Measurements from ENCODE around the gene FCN3.
"Not testable (repeated sequence)": the region's sequence is repeated elsewhere in the genome, so short reads cannot be mapped to it uniquely, and the experiment has no call there.

FCN3 gene

DNA sequence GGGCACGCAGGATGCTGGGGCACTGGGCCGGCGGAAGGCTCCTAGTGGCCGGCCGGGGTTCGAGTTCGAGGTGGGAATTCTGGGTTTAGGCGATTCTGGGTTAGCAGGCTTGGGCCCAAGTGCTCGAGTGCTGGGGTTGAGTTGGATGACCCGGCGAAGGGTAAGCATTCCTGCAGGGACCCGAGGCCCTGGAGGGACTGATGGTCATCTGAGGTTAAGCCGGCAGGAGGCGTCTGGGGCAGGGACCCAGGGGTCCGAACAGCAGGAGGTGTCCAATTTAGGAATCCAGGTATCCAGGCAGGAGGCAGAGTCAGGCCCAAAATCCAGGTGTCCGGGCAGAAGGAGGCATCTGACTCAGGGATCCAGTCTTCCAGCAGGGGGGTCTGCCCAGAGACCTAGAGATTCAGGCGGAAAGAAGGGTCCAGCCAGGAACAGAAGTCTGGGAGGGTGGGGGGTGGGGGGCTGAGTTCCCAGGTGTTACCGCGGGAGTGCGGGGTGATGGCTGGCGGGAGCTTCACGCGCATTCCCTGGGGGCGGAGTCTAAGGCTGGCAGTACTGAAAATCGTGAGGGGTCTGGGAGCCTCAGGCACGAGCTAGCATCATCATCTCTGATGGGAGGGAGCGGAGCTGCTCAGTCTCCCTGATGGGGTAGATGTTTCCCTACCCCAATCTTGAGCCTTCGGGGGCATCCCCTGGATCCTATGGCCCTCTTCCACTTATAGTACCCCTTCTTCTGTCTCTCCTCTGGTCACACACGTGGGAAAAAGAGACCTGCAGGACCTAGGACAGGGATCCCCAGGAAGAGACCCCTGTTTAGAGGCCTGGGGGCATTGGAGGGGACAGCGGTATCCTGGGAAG is 18.4 kb upstream of the FCN3 start:
- no peaks in the 10 kb centered on the region for H3K27me3 Mint-ChIP-seq
- H3K27ac Mint-ChIP-seq: peak overlapping the region; percentile 8
- no peaks in the 10 kb centered on the region for H3K36me3 Mint-ChIP-seq
- no peaks in the 10 kb centered on the region for H3K9me3 Mint-ChIP-seq
- H3K4me1 Mint-ChIP-seq: peaks cover 20% of the 10 kb centered on the region
- peak overlapping the region; percentile 76 for H3K4me3 Mint-ChIP-seq

GRCh38 chr1:27392096-27392777 is 17.6 kb upstream of the FCN3 start, which contains the start of gene GPR3:
Gene GPR3, plus strand, starts transcription at chr1:27392622. Its CDS starts 1,177 bp downstream, at chr1:27393799.
- Mint-ChIP-seq H3K27me3 (no peaks in the 10 kb centered on the region), H3K36me3 (no peaks in the 10 kb centered on the region), H3K4me1 (peaks cover 20% of the 10 kb centered on the region)

DNA sequence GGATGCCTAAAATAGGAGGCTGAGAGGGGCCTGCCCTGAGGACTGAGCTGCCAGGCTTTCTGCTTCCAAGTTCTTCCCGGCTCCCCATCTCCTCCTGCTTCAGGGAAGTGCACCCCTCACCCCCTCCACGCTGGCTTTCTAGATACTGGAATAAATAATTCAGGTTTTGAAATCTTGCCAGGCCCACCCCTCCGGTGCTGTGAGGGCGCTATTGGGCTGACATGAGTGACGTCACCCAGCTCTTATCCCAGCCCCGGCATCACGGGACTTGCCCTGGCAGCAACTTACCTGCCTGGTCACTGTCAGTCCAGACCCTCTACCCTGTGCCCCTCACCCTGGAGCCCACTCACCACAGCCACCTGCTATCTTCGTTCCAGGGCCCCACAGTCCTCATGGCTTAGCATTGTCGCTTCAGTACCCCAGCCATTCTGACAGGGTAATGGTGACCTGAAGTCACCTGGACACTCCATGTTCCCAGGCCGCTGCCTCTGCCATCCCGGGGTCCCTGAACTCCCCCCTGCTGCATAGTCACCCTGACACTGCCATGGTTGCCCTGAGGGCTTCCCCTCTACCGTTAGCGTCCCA is 17.0 kb upstream of the FCN3 start:
- Mint-ChIP-seq H3K4me3 (peak overlapping the region; percentile 90), H3K27me3 (no peaks in the 10 kb centered on the region), H3K27ac (peak overlapping the region; percentile 88), H3K9me3 (no peaks in the 10 kb centered on the region), H3K36me3 (no peaks in the 10 kb centered on the region), H3K4me1 (peaks cover 20% of the 10 kb centered on the region)

More at GRCh38 chr1:27392096-27392777, 17.6 kb upstream of the FCN3 start, which contains the start of gene GPR3:
- Mint-ChIP-seq H3K27ac (peak within 1 kb of the TSS; percentile 88), H3K9me3 (no peaks in the 10 kb centered on the region), H3K4me3 (peak within 1 kb of the TSS; percentile 90)

DNA sequence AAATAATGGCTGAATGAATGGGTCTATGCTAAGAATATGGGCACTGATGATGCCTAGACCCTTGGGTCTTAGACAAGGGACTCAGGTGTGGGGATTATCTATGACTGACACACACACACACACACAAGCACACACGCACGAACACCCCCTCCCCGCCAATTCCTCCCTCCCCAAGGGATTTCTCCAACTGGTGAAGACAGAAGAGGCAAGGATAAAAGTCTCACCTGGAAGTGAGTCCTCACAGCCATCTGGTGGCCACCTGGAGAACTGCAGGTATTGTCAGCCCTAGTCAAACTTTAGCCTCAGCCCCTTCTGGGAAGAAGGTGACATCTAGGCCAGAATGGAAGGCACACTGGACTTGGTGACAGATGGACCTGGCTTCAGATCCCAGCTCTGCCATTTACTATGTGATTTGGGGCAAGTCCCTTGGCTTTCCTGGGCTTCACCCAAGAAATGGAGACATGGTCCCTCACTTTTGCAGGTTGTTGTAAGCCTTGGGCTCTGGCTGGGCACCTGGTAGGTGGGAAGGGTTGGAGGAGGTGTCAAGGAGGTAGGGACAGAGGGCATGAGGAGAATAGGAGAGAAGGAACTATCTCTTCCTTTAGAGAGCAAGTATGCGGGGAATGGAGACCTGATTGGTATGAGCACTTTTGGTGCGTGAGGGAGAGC is 13.8 kb upstream of the FCN3 start:
- peaks cover 13% of the 10 kb centered on the region for H3K4me1 Mint-ChIP-seq
- no peaks in the 10 kb centered on the region for H3K9me3 Mint-ChIP-seq
- no peaks in the 10 kb centered on the region for H3K27me3 Mint-ChIP-seq
- H3K27ac Mint-ChIP-seq: peak overlapping the region; percentile 47
- peak overlapping the region; percentile 45 for H3K4me3 Mint-ChIP-seq
- H3K36me3 Mint-ChIP-seq: no peaks in the 10 kb centered on the region

DNA sequence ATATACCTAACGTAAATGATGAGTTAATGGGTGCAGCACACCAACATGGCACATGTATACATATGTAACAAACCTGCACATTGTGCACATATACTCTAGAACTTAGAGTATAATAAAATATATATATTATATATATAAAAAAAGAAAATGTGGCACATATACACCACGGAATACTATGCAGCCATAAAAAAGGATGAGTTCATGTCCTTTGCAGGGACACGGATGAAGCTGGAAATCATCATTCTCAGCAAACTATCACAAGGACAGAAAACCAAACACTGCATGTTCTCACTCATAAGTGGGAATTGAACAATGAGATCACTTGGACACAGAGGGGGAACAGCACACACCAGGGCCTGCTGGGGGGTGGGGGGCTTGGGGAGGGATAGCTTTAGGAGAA is 10.2 kb upstream of the FCN3 start:
- H3K9me3 Mint-ChIP-seq, H3K27me3 Mint-ChIP-seq, H3K4me1 Mint-ChIP-seq, H3K4me3 Mint-ChIP-seq, H3K27ac Mint-ChIP-seq, H3K36me3 Mint-ChIP-seq: not testable (repeated sequence)

DNA sequence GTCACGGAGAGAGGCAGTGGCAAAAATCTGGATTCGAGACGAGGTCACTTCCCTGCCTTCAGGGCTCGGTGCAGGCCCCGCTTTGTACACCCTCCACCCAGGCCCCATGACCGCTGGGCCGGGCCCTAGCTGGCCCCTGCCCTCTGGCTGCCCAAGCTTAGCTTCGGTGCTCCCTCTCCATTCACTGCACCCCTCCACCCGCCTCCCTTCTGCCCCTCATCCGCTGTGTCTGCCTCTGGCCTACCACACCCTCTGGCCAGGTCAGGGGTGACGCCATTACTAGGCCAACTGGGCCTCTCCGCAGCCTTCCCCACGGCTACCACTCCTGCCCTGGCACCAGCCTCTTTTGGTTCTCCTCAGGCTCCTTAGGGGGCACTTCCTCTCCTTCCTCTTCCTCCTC is 9.0 kb upstream of the FCN3 start:
- H3K36me3 Mint-ChIP-seq: no peaks in the 10 kb centered on the region
- H3K9me3 Mint-ChIP-seq: no peaks in the 10 kb centered on the region
- no peak overlapping the region for H3K27ac Mint-ChIP-seq
- peaks cover 2% of the 10 kb centered on the region for H3K4me1 Mint-ChIP-seq
- H3K4me3 Mint-ChIP-seq: no peak overlapping the region
- H3K27me3 Mint-ChIP-seq: no peaks in the 10 kb centered on the region

DNA sequence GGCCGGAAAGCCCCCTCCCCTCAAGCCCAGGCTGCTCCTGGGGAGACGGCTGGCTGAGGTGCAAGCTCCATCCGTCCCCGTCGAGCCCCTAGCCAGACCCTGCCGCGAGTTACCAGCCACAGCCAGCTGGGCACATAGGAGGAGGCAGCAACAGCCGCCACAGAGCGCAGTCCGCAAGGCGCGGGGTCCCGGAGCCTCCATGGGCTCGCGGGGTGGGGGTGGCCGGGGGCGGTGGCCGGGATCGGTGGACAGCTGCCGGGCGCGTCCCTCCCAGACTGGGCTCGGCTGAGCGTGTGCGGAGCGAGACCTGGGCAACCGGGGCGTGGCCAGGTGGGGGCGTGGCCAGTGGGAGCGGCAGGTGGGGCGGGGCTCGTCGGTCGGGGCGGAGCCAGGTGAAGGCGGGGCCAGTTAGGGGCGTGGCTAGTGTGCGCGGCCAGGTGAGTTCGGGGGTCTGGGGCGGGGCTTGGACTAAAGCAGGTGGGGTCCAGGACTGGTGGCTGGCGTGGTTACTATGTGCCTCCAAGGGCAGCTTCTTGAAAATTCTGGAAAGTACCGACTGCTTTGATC is 8.5 kb upstream of the FCN3 start, which contains the start of gene CD164L2:
TSS of gene CD164L2 (minus strand) at position 295 of the 567 bp plus-strand sequence. CDS start at position 201, 94 bp downstream.
- Mint-ChIP-seq H3K4me3 (no peak within 1 kb of the TSS), H3K9me3 (no peaks in the 10 kb centered on the region), H3K36me3 (no peaks in the 10 kb centered on the region), H3K4me1 (no peaks in the 10 kb centered on the region), H3K27ac (no peak within 1 kb of the TSS), H3K27me3 (no peaks in the 10 kb centered on the region)

GRCh38 chr1:27381969-27382762 is 7.5 kb upstream of the FCN3 start:
- no peak overlapping the region for H3K27ac Mint-ChIP-seq
- H3K4me3 Mint-ChIP-seq: no peak overlapping the region
- H3K4me1 Mint-ChIP-seq: no peaks in the 10 kb centered on the region
- no peaks in the 10 kb centered on the region for H3K9me3 Mint-ChIP-seq
- no peaks in the 10 kb centered on the region for H3K27me3 Mint-ChIP-seq
- no peaks in the 10 kb centered on the region for H3K36me3 Mint-ChIP-seq

DNA sequence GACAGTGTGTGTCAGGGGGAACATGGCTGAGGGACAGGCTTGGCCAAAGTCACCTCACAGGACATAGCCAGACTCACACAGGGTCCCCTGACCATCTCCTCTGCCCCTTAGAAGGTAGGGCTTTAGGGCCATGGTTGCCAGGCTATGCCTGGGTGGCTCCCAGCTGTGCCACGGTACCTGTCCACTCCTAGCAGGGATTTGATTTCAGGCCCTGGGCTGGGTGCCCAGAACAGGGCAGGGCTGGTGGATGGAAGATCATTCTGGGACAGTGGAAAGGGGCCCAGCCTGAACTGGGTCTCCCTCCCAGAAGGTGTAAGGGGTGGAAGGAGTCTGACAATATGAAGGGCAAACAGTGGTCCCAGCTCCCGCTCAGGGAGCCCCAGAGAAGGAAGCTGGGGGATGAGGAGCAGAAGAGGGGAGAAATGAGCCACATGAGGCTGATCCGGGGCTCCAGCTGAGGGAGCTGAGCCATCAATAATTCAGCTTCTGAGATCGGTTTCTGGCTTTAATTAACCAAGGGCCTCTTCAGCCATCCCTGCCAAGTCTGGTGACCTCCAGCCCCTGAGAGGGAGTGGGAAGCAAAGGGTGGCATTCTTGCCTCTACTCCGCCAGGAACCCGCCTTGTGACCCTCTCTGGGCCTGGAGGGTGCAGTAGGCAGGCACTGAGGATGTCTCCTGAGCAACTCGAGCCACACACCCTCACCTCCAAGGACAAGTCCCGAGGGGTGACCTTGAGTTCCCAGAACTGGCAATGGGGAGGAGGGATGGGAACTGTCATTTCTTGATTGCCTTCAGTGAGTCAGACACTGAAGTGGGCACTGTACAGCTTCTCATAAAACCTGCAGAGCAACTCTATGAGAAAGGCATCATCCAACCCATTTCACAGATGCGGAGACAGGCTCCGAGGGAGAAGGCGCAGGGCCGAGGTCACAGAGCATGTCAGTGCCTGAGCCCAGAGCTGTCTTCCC is 6.4 kb upstream of the FCN3 start:
- Mint-ChIP-seq H3K27ac (no peak overlapping the region), H3K9me3 (no peaks in the 10 kb centered on the region), H3K27me3 (no peaks in the 10 kb centered on the region), H3K4me1 (no peaks in the 10 kb centered on the region), H3K4me3 (no peak overlapping the region), H3K36me3 (no peaks in the 10 kb centered on the region)

DNA sequence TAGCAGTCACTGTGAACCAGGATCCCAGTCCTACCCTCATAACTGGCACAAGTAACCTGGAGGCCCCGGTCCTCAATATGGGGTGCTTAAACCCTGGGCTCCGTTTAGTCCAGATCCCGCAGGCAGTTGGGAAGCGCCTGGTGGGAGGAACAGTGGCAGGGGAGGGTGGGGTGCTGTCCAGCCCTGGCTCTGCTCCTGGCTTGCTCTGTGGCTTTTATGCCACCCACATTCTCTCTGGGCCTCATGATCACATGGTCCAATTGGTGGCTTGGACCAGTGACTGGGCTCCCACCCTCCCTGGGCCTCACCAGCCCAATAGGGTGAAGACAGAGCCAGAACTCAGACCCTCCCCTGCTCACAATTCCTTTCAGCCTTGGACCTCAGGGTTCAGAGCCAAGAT is 5.6 kb upstream of the FCN3 start:
- no peaks in the 10 kb centered on the region for H3K27me3 Mint-ChIP-seq
- no peak overlapping the region for H3K4me3 Mint-ChIP-seq
- no peaks in the 10 kb centered on the region for H3K9me3 Mint-ChIP-seq
- H3K4me1 Mint-ChIP-seq: no peaks in the 10 kb centered on the region
- H3K36me3 Mint-ChIP-seq: no peaks in the 10 kb centered on the region
- H3K27ac Mint-ChIP-seq: no peak overlapping the region

- H3K9me3 Mint-ChIP-seq: no peaks in the 10 kb centered on the region
- no peaks in the 10 kb centered on the region for H3K36me3 Mint-ChIP-seq
- H3K4me1 Mint-ChIP-seq: no peaks in the 10 kb centered on the region
- H3K27ac Mint-ChIP-seq: no peak overlapping the region
- no peak overlapping the region for H3K4me3 Mint-ChIP-seq
- H3K27me3 Mint-ChIP-seq: no peaks in the 10 kb centered on the region
Measured at GRCh38 chr1:27379564-27380122, 5.0 kb upstream of the FCN3 start.

DNA sequence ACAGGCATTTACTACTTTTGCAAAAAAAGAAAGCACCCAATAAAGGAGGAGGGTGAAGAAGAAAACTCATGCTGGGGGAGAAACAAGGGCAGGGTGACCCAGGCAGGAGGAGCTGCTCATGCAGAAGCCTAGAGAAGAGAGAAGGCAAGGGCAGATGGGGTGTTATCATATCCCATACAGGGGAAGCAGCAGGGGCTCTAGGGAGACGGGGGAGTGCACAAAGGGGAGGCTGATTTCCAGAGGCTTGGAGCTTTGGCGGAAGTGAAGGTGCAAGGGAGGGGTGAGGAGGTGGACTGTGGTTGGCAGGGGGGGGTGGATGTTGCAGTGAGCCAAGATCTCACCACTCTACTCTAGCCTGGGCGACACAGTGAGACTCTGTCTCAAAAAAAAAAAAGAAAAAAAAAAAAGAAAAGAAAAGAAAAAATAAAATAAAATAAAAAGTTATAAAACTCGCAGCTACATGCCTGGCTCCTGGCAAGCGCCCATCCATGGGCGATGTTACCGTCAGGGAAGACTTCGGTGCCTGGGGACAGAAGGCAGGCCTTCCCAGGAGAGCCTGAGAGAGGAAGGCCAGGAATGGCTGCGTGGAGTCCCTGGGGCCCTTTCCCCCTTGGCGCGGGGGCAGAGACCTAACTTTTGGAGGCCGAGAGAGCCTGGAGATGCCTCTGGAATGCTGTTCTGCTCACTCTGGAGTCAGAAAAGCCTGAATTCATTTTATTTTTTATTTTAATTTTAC is 3.3 kb upstream of the FCN3 start:
- H3K27me3 Mint-ChIP-seq: no peaks in the 10 kb centered on the region
- H3K9me3 Mint-ChIP-seq: no peaks in the 10 kb centered on the region
- H3K27ac Mint-ChIP-seq: peak overlapping the region; percentile 31
- no peaks in the 10 kb centered on the region for H3K4me1 Mint-ChIP-seq
- no peak overlapping the region for H3K4me3 Mint-ChIP-seq
- no peaks in the 10 kb centered on the region for H3K36me3 Mint-ChIP-seq
